ENCODE measurements around the gene IFNL2. TPM values are rescaled to one million over a fixed set of nuclear protein-coding genes. Genes with fewer than 3 reads are reported as not detected.
A peak's percentile ranks its signal among the peaks of the same experiment; 100 is the strongest.
"Not testable (repeated sequence)": the region's sequence is repeated elsewhere in the genome, so short reads cannot be mapped to it uniquely, and the experiment has no call there.

IFNL2 gene
- total RNA-seq, 1 experiment from 2014 or later, result 0.33 TPM

GRCh38 chr19:39240421-39240820, 27.8 kb upstream of the IFNL2 start:
- POLR2A ChIA-PET, result interaction anchor here (1.2 kb wide), 1 partner anchor 11 kb away, joined by 3 read pairs; no protein-coding TSS in a partner anchor
- H3K4me1 ChIP-seq (ENCODE audit: control insufficient read depth, insufficient read depth, low read length), result no peaks in the 10 kb centered on the region
- BruUV-seq (replicated peaks), result no TSS peak
- no peaks in the 10 kb centered on the region for H3K36me3 ChIP-seq (ENCODE audit: control insufficient read depth, insufficient read depth, low read length)
- no peak overlapping the region for H3K27ac ChIP-seq (ENCODE audit: low read length)
- peaks cover 3% of the 10 kb centered on the region; the same call in 1 of the 2 replicates for H3K27me3 ChIP-seq (ENCODE audit: control insufficient read depth, insufficient read depth, low read length)
- DNase-seq (ENCODE audit: low read depth, low spot score) (no peak), ATAC-seq (no peak)
- intact Hi-C loops (cut with micrococcal nuclease; ENCODE audit: unreplicated experiment) (no loop called here), in situ Hi-C loops (cut with HindIII; ENCODE audit: low pct_unique_long_range_greater_than_20kb, low sequenced_read_pairs) (no loop called here)
- CTCF ChIA-PET, result interaction anchor here (0.5 to 0.7 kb wide), 2 partner anchors 70 to 552 kb away, joined by 4 read pairs; no protein-coding TSS in a partner anchor
- TF ChIP-seq TCF7L2 (IDR thresholded peaks at IDR 0.05; ENCODE audit: low read depth, low read length), result no peak
- TF ChIP-seq, protein P1, sequence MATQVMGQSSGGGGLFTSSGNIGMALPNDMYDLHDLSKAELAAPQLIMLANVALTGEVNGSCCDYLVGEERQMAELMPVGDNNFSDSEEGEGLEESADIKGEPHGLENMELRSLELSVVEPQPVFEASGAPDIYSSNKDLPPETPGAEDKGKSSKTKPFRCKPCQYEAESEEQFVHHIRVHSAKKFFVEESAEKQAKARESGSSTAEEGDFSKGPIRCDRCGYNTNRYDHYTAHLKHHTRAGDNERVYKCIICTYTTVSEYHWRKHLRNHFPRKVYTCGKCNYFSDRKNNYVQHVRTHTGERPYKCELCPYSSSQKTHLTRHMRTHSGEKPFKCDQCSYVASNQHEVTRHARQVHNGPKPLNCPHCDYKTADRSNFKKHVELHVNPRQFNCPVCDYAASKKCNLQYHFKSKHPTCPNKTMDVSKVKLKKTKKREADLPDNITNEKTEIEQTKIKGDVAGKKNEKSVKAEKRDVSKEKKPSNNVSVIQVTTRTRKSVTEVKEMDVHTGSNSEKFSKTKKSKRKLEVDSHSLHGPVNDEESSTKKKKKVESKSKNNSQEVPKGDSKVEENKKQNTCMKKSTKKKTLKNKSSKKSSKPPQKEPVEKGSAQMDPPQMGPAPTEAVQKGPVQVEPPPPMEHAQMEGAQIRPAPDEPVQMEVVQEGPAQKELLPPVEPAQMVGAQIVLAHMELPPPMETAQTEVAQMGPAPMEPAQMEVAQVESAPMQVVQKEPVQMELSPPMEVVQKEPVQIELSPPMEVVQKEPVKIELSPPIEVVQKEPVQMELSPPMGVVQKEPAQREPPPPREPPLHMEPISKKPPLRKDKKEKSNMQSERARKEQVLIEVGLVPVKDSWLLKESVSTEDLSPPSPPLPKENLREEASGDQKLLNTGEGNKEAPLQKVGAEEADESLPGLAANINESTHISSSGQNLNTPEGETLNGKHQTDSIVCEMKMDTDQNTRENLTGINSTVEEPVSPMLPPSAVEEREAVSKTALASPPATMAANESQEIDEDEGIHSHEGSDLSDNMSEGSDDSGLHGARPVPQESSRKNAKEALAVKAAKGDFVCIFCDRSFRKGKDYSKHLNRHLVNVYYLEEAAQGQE (IDR thresholded peaks at IDR 0.05; ENCODE audit: insufficient read depth in 1 of 2, low read depth in 2 of 2, low read length in 1 of 2), result no peak
- TF ChIP-seq POLR2AphosphoS5 (IDR thresholded peaks at IDR 0.05; ENCODE audit: low read depth, low read length), result no peak
- no peak for TF ChIP-seq SIN3A (IDR thresholded peaks at IDR 0.05; ENCODE audit: borderline replicate concordance, insufficient read depth, low read depth, low read length)
- TF ChIP-seq CTCF (IDR thresholded peaks at IDR 0.05), result no peak
- H3K9me3 ChIP-seq (ENCODE audit: control insufficient read depth, insufficient read depth, low read depth, low read length), result no peaks in the 10 kb centered on the region
- no peak overlapping the region for H3K4me3 ChIP-seq (ENCODE audit: low read depth in 2 of 2, low read length in 2 of 2)

GRCh38 chr19:39243741-39244140, 24.5 kb upstream of the IFNL2 start:
- POLR2A ChIA-PET; H3K4me1 ChIP-seq (ENCODE audit: control insufficient read depth, insufficient read depth, low read length); CTCF ChIA-PET; H3K4me3 ChIP-seq (ENCODE audit: low read depth in 2 of 2, low read length in 2 of 2); in situ Hi-C loops (cut with HindIII; ENCODE audit: low pct_unique_long_range_greater_than_20kb, low sequenced_read_pairs); intact Hi-C loops (cut with micrococcal nuclease; ENCODE audit: unreplicated experiment); DNase-seq (ENCODE audit: low read depth, low spot score); BruUV-seq (replicated peaks); H3K27me3 ChIP-seq (ENCODE audit: control insufficient read depth, insufficient read depth, low read length); H3K27ac ChIP-seq (ENCODE audit: low read length); H3K36me3 ChIP-seq (ENCODE audit: control insufficient read depth, insufficient read depth, low read length); H3K9me3 ChIP-seq (ENCODE audit: control insufficient read depth, insufficient read depth, low read depth, low read length): not testable (repeated sequence)
- ATAC-seq, result peak; percentile 19

GRCh38 chr19:39244410-39245100, 23.6 kb upstream of the IFNL2 start, which contains the start of gene IFNL3:
TSS of gene IFNL3 (minus strand) at chr19:39245006. CDS start at chr19:39244967, 39 bp downstream.
- H3K4me1 ChIP-seq (ENCODE audit: control insufficient read depth, insufficient read depth, low read length); H3K4me3 ChIP-seq (ENCODE audit: low read depth in 2 of 2, low read length in 2 of 2); intact Hi-C loops (cut with micrococcal nuclease; ENCODE audit: unreplicated experiment); H3K27ac ChIP-seq (ENCODE audit: low read length); H3K9me3 ChIP-seq (ENCODE audit: control insufficient read depth, insufficient read depth, low read depth, low read length); in situ Hi-C loops (cut with HindIII; ENCODE audit: low pct_unique_long_range_greater_than_20kb, low sequenced_read_pairs); DNase-seq (ENCODE audit: low read depth, low spot score); H3K27me3 ChIP-seq (ENCODE audit: control insufficient read depth, insufficient read depth, low read length); H3K36me3 ChIP-seq (ENCODE audit: control insufficient read depth, insufficient read depth, low read length); BruUV-seq (replicated peaks); POLR2A ChIA-PET: not testable (repeated sequence)
- CTCF ChIA-PET, result interaction anchor here (0.6 to 0.7 kb wide), 6 partner anchors 14 to 526 kb away, joined by 3 to 6 read pairs (median 4); no protein-coding TSS in a partner anchor
- peak; percentile 32 for ATAC-seq

GRCh38 chr19:39245166-39245565, 23.0 kb upstream of the IFNL2 start:
- CTCF ChIA-PET, result interaction anchor here (0.6 to 0.7 kb wide), 7 partner anchors 14 to 525 kb away, joined by 3 to 6 read pairs (median 4); no protein-coding TSS in a partner anchor
- H3K36me3 ChIP-seq (ENCODE audit: control insufficient read depth, insufficient read depth, low read length); BruUV-seq (replicated peaks); H3K4me3 ChIP-seq (ENCODE audit: low read depth in 2 of 2, low read length in 2 of 2); H3K9me3 ChIP-seq (ENCODE audit: control insufficient read depth, insufficient read depth, low read depth, low read length); H3K27ac ChIP-seq (ENCODE audit: low read length); DNase-seq (ENCODE audit: low read depth, low spot score); in situ Hi-C loops (cut with HindIII; ENCODE audit: low pct_unique_long_range_greater_than_20kb, low sequenced_read_pairs); H3K27me3 ChIP-seq (ENCODE audit: control insufficient read depth, insufficient read depth, low read length); H3K4me1 ChIP-seq (ENCODE audit: control insufficient read depth, insufficient read depth, low read length); intact Hi-C loops (cut with micrococcal nuclease; ENCODE audit: unreplicated experiment): not testable (repeated sequence)
- ATAC-seq, result peak; percentile 88
- POLR2A ChIA-PET, result interaction anchor here (0.6 kb wide), 1 partner anchor 53 kb away, joined by 3 read pairs; no protein-coding TSS in a partner anchor
